Liver (tissue), 9 donors: ENCODE data around the gene MCCD1. TPM values are rescaled to one million over a fixed set of nuclear protein-coding genes. Genes with fewer than 3 reads are reported as not detected.
A peak's percentile ranks its signal among the peaks of the same experiment; 100 is the strongest.
"Not testable (repeated sequence)": the region's sequence is repeated elsewhere in the genome, so short reads cannot be mapped to it uniquely, and the experiment has no call there.

Experiments
- DNase-seq: peaks from one replicate; pipeline ENCODE4 v3.0.0-alpha.2; 2017; ENCODE audit warnings: low spot score
- H3K27ac ChIP-seq, 2 donors: one replicate each; pipeline ENCODE4 v1.7.0; 2013; ENCODE audit warnings: inconsistent platforms in 2 of 2, low read length in 2 of 2, control low read depth in 1 of 2, low read depth in 1 of 2, mild to moderate bottlenecking in 1 of 2
- H3K27me3 ChIP-seq, 4 donors: one replicate each; pipeline versions ENCODE4 v1.6.1 to v1.7.0; 2013; ENCODE audit warnings: low read length in 3 of 4, inconsistent platforms in 1 of 4, mild to moderate bottlenecking in 1 of 4, moderate library complexity in 1 of 4; ENCODE audit not compliant: control insufficient read depth in 4 of 4, insufficient read depth in 4 of 4
- H3K36me3 ChIP-seq, 4 donors: one replicate each; pipeline versions ENCODE4 v1.6.1 to v1.7.0; 2013; ENCODE audit warnings: low read length in 3 of 4, mild to moderate bottlenecking in 3 of 4, low read depth in 1 of 4, moderate library complexity in 1 of 4; ENCODE audit not compliant: control insufficient read depth in 4 of 4, insufficient read depth in 3 of 4
- H3K4me1 ChIP-seq, 4 donors: one replicate each; pipeline versions ENCODE4 v1.6.1 to v1.7.0; 2013; ENCODE audit warnings: low read length in 3 of 4, mild to moderate bottlenecking in 3 of 4, moderate library complexity in 1 of 4; ENCODE audit not compliant: control insufficient read depth in 4 of 4, insufficient read depth in 4 of 4
- H3K4me3 ChIP-seq, 3 donors: one replicate each; pipeline versions ENCODE4 v1.6.1 to v1.7.0; 2013; ENCODE audit warnings: low read length in 3 of 3, control low read depth in 1 of 3, low read depth in 1 of 3, mild to moderate bottlenecking in 1 of 3
- H3K9ac ChIP-seq, 2 donors: one replicate each; pipeline ENCODE4 v1.7.0; 2013; ENCODE audit warnings: low read length in 2 of 2, mild to moderate bottlenecking in 2 of 2, moderate library complexity in 2 of 2, control low read depth in 1 of 2, low read depth in 1 of 2
- H3K9me3 ChIP-seq, 4 donors: one replicate each; pipeline versions ENCODE4 v1.6.1 to v1.7.0; 2013; ENCODE audit warnings: low read length in 3 of 4; ENCODE audit not compliant: control insufficient read depth in 4 of 4
- FOXA2 ChIP-seq: IDR thresholded peaks from 2 replicates; pipeline ENCODE4 v1.6.1; 2016; ENCODE audit warnings: antibody characterized with exemption
- GABPA ChIP-seq, 2 donors: IDR thresholded peaks in 1 of 2; conservative IDR thresholded peaks in 1 of 2; 2 replicates each; pipeline ENCODE4 v1.6.1; 2016; ENCODE audit warnings: antibody characterized with exemption in 2 of 2, mild to moderate bottlenecking in 1 of 2, moderate library complexity in 1 of 2
- HNF4A ChIP-seq, 2 donors: conservative IDR thresholded peaks; 2 replicates each; pipeline ENCODE4 v1.6.1; 2016; ENCODE audit warnings: antibody characterized with exemption in 2 of 2, mild to moderate bottlenecking in 2 of 2
- JUND ChIP-seq, 2 donors: IDR thresholded peaks; 2 replicates each; pipeline ENCODE4 v1.6.1; 2016; ENCODE audit warnings: antibody characterized with exemption in 2 of 2
- NR2F2 ChIP-seq: IDR thresholded peaks from 2 replicates; pipeline ENCODE4 v1.6.1; 2016; ENCODE audit warnings: antibody characterized with exemption
- RAD21 ChIP-seq, 2 donors: IDR thresholded peaks; 2 replicates each; pipeline ENCODE4 v1.6.1; 2016; ENCODE audit warnings: antibody characterized with exemption in 2 of 2, mild to moderate bottlenecking in 2 of 2
- RXRA ChIP-seq, 2 donors: IDR thresholded peaks; 2 replicates each; pipeline ENCODE4 v1.6.1; 2017 to 2018; ENCODE audit warnings: antibody characterized with exemption in 2 of 2, mild to moderate bottlenecking in 1 of 2
- SP1 ChIP-seq: IDR thresholded peaks from 2 replicates; pipeline ENCODE4 v1.6.1; 2018; ENCODE audit warnings: antibody characterized with exemption, mild to moderate bottlenecking
- TAF1 ChIP-seq: conservative IDR thresholded peaks from 2 replicates; pipeline ENCODE4 v1.6.1; 2016; ENCODE audit warnings: antibody characterized with exemption, mild to moderate bottlenecking
- YY1 ChIP-seq: IDR thresholded peaks from 2 replicates; pipeline ENCODE4 v1.6.1; 2016; ENCODE audit warnings: antibody characterized with exemption, mild to moderate bottlenecking
- WGBS: extraction: QIAGEN DNeasy Blood & Tissue Kit; methylation state at CpG from one replicate; pipeline ENCODE4 v1.1.7; 2013; 5-methylcytosine and 5-hydroxymethylcytosine counted together
- polyA plus RNA-seq, 2 donors: library from polyadenylated mRNA; stranded (reverse) in 1 of 2; unstranded in 1 of 2; fragments of 200-250 nt in 1 of 2; fragments of >200 nt in 1 of 2; fragmentation: Nextera tagmentation in 1 of 2; extraction: Ambion mirVana in 1 of 2; gene quantifications; one replicate each; pipeline versions ENCODE4 v1.2.1 to v1.2.3, GENCODE V29; 2013 to 2015
- total RNA-seq, 2 donors: library from RNA; depleted of rRNA; stranded (reverse); fragments of >200 nt; gene quantifications; one replicate each; pipeline ENCODE4 v1.2.3, GENCODE V29; 2014
- TF ChIP-seq, protein P1 (sequence below): IDR thresholded peaks from 2 replicates; pipeline ENCODE4 v1.6.1; 2016; ENCODE audit warnings: antibody characterized with exemption
- TF ChIP-seq, protein P2 (sequence below): fragments of 150-350 bp; IDR thresholded peaks from 2 replicates; pipeline ENCODE4 v1.5.1; 2017; ENCODE audit warnings: improper control_type of control experiment, low read depth, low read length; ENCODE audit not compliant: missing input control
- TF ChIP-seq, protein P3 (sequence below): IDR thresholded peaks from 2 replicates; pipeline ENCODE4 v1.6.1; 2016; ENCODE audit warnings: antibody characterized with exemption
- TF ChIP-seq, protein P4 (sequence below): IDR thresholded peaks from 2 replicates; pipeline ENCODE4 v1.6.1; 2016; ENCODE audit warnings: antibody characterized with exemption, mild to moderate bottlenecking
- donor health status: healthy.
- donor health status: healthy.
- donor health status: healthy.
- donor health status: healthy.
- donor health status: healthy.

The MCCD1 gene
- total and polyA plus RNA-seq, 4 donors: 0.56 TPM; not detected in 3

DNA sequence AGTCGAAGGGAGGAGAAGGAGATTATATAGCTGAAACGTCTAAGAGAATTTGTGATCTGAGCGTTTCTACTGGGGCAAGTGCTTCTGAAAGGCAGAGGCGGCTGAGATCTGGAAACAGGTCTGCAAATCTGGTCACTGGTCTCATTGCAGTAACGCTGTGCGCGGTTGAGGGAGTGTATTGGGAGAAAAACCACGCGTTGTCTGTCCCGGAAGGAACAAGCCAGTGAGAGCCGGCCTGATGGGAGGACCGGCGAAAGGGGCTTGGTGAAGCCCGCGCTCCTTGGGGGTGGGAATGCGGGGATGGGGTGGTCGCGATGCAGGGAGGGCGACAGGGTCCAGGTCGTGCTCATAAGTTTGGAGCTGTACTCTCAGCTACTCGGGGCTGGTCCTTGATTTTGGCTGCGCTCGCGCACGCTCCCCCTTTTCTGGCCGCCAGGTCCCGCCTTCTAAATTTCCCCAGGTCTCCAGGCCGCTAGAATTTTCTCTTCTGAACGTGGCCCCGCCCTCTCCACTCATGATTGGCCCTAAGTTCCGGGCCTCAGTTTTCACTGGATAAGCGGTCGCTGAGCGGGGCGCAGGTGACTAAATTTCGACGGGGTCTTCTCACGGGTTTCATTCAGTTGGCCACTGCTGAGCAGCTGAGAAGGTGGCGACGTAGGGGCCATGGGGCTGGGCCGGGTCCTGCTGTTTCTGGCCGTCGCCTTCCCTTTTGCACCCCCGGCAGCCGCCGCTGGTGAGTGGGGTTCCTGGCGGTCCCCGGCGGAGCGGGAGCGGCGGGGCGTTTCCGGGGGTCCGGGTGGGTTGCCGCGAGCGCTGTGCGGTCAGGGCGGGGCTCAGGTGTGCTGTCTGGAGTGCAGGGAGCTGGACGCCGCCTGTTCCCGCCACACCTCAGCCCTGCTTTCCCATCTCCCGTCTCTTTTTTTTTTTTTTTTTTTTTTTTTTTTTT is 31.0 kb upstream of the MCCD1 start, which contains the start of gene MICB:
MICB (plus strand) TSS at position 615 of the 946 bp plus-strand sequence; CDS start at position 664, 49 bp downstream.
- DNase-seq: peak; percentile 71
- TF ChIP-seq SP1 (peak; percentile 13), FOXA2 (no peak)
- TF ChIP-seq, protein P1, sequence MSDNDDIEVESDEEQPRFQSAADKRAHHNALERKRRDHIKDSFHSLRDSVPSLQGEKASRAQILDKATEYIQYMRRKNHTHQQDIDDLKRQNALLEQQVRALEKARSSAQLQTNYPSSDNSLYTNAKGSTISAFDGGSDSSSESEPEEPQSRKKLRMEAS: peak; percentile 14
- H3K36me3 ChIP-seq: no peaks in the 10 kb centered on the region
- peak within 1 kb of the TSS; percentile 42 to 63 for H3K27ac ChIP-seq
- H3K4me1 ChIP-seq: peaks cover 4 to 21% (median 7%) of the 10 kb centered on the region in 4 donors
- no peak within 1 kb of the TSS for H3K9ac ChIP-seq
- peak within 1 kb of the TSS; percentile 51 to 62 (median 53) for H3K4me3 ChIP-seq
- 3% methylated on average over 64 of the region's 64 CpGs for whole genome bisulfite sequencing
- no peaks in the 10 kb centered on the region for H3K27me3 ChIP-seq
- H3K9me3 ChIP-seq: no peaks in the 10 kb centered on the region

DNA sequence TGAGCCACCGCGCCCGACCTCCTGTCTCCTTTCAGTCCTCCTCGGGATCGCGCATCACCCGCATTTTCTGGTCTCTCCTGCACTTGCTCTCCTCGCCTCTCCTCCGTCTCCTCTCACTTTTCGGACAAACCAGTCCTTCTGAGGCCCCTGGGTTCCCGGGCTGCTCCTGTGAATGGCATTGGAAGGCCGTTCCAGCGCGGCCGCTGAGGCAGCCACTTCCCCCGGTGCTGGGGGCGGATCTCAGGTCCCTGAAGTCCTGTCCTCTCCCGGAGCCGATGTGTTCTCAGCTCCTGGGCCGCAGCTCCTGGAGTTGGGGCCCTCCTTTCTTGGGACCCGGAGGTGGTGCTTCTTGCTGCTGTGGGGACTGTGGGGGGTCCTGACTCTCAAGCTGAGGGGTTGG is 30.0 kb upstream of the MCCD1 start:
- no peak overlapping the region for H3K27ac ChIP-seq
- TF ChIP-seq TAF1 (no peak), SP1 (no peak), JUND (IDR thresholded peaks at IDR 0.05) (no peak), RXRA (IDR thresholded peaks at IDR 0.05) (no peak), GABPA (IDR thresholded peaks at IDR 0.05 in 1 of 2, conservative IDR thresholded peaks at IDR 0.05 in 1 of 2) (no peak), YY1 (no peak), HNF4A (conservative IDR thresholded peaks at IDR 0.05) (no peak), RAD21 (IDR thresholded peaks at IDR 0.05) (no peak), NR2F2 (no peak)
- TF ChIP-seq, protein P2, sequence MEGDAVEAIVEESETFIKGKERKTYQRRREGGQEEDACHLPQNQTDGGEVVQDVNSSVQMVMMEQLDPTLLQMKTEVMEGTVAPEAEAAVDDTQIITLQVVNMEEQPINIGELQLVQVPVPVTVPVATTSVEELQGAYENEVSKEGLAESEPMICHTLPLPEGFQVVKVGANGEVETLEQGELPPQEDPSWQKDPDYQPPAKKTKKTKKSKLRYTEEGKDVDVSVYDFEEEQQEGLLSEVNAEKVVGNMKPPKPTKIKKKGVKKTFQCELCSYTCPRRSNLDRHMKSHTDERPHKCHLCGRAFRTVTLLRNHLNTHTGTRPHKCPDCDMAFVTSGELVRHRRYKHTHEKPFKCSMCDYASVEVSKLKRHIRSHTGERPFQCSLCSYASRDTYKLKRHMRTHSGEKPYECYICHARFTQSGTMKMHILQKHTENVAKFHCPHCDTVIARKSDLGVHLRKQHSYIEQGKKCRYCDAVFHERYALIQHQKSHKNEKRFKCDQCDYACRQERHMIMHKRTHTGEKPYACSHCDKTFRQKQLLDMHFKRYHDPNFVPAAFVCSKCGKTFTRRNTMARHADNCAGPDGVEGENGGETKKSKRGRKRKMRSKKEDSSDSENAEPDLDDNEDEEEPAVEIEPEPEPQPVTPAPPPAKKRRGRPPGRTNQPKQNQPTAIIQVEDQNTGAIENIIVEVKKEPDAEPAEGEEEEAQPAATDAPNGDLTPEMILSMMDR: no peak
- TF ChIP-seq, protein P1: no peak
- TF ChIP-seq, protein P3, sequence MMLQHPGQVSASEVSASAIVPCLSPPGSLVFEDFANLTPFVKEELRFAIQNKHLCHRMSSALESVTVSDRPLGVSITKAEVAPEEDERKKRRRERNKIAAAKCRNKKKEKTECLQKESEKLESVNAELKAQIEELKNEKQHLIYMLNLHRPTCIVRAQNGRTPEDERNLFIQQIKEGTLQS: no peak
- TF ChIP-seq, protein P4, sequence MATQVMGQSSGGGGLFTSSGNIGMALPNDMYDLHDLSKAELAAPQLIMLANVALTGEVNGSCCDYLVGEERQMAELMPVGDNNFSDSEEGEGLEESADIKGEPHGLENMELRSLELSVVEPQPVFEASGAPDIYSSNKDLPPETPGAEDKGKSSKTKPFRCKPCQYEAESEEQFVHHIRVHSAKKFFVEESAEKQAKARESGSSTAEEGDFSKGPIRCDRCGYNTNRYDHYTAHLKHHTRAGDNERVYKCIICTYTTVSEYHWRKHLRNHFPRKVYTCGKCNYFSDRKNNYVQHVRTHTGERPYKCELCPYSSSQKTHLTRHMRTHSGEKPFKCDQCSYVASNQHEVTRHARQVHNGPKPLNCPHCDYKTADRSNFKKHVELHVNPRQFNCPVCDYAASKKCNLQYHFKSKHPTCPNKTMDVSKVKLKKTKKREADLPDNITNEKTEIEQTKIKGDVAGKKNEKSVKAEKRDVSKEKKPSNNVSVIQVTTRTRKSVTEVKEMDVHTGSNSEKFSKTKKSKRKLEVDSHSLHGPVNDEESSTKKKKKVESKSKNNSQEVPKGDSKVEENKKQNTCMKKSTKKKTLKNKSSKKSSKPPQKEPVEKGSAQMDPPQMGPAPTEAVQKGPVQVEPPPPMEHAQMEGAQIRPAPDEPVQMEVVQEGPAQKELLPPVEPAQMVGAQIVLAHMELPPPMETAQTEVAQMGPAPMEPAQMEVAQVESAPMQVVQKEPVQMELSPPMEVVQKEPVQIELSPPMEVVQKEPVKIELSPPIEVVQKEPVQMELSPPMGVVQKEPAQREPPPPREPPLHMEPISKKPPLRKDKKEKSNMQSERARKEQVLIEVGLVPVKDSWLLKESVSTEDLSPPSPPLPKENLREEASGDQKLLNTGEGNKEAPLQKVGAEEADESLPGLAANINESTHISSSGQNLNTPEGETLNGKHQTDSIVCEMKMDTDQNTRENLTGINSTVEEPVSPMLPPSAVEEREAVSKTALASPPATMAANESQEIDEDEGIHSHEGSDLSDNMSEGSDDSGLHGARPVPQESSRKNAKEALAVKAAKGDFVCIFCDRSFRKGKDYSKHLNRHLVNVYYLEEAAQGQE: no peak
- WGBS: 14% methylated on average over 21 of the region's 21 CpGs
- H3K36me3 ChIP-seq: no peaks in the 10 kb centered on the region
- no peak overlapping the region for H3K9ac ChIP-seq
- no peaks in the 10 kb centered on the region for H3K27me3 ChIP-seq
- DNase-seq: no peak
- H3K9me3 ChIP-seq: no peaks in the 10 kb centered on the region
- H3K4me3 ChIP-seq: no peak overlapping the region
- peaks cover 4 to 21% (median 7%) of the 10 kb centered on the region in 4 donors for H3K4me1 ChIP-seq

DNA sequence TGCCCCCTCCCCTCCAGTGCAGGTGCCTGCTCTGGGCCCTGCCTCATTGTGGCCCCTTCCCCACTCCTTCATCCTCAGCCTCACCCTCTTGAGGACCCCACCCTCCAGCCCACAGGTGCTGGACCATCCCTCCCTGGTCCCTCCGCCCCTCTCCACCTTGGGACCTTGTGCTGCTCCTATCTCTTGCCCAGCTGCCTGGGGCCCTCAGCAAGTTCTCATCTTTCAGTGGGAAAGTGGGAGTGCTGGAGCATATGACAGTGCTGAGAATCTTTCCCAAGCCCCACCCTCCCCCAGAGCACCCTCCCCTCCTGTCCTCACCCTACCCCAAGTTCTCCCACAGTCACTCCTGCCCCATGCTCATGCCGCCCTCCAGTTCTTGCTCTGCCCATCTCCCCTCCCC is 29.1 kb upstream of the MCCD1 start:
- not testable (repeated sequence) for H3K27me3 ChIP-seq, H3K27ac ChIP-seq, H3K9ac ChIP-seq, DNase-seq, H3K4me3 ChIP-seq, H3K36me3 ChIP-seq, H3K9me3 ChIP-seq
- WGBS: 100% methylated on average over 1 of the region's 2 CpGs
- peaks cover 4 to 19% (median 6%) of the 10 kb centered on the region in 4 donors for H3K4me1 ChIP-seq
